Breast epithelium (tissue), 4 donors: ENCODE measurements around the gene EPPIN. TPM values are rescaled to one million over a fixed set of nuclear protein-coding genes. Genes with fewer than 3 reads are reported as not detected.
"Not testable (repeated sequence)": the region's sequence is repeated elsewhere in the genome, so short reads cannot be mapped to it uniquely, and the experiment has no call there.

Source experiments
- DNase-seq, 2 donors: peaks; one replicate each; pipeline ENCODE4 v3.0.0-alpha.2; 2019; ENCODE audit warnings: low spot score in 2 of 2
- H3K27ac ChIP-seq, 2 donors: fragments of 200-600 bp; sonication (generic) in 1 of 2; one replicate each; pipeline ENCODE4 v1.5.1; 2016 to 2019; ENCODE audit warnings: mild to moderate bottlenecking in 1 of 2
- H3K27me3 ChIP-seq, 2 donors: fragments of 200-600 bp; sonication (generic) in 1 of 2; one replicate each; pipeline versions ENCODE4 v1.5.1 to v1.6.0; 2017 to 2019; ENCODE audit warnings: control low read depth in 1 of 2, mild to moderate bottlenecking in 1 of 2
- H3K36me3 ChIP-seq: fragments of 200-600 bp; one replicate; pipeline ENCODE4 v1.5.1; 2019
- H3K4me1 ChIP-seq, 2 donors: fragments of 200-600 bp; sonication (generic); one replicate each; pipeline ENCODE4 v1.5.1; 2016 to 2019; ENCODE audit warnings: control low read depth in 1 of 2
- H3K4me3 ChIP-seq, 3 donors: fragments of 200-600 bp; sonication (generic); 1 replicate in 2 of 3; 2 replicates in 1 of 3; pipeline ENCODE4 v1.5.1; 2016 to 2019; ENCODE audit warnings: mild to moderate bottlenecking in 3 of 3, moderate library complexity in 2 of 3
- H3K9me3 ChIP-seq, 2 donors: fragments of 200-600 bp; sonication (generic) in 1 of 2; one replicate each; pipeline ENCODE4 v1.5.1; 2016 to 2019; ENCODE audit warnings: control low read depth in 1 of 2
- POLR2A ChIP-seq: fragments of 450-650 bp; IDR thresholded peaks from one replicate; pipeline ENCODE4 v1.6.1; 2016; ENCODE audit warnings: antibody characterized with exemption, mild to moderate bottlenecking, moderate library complexity
- POLR2AphosphoS5 ChIP-seq, 3 donors: sonication (generic); formaldehyde crosslinking; IDR thresholded peaks; one replicate each; pipeline ENCODE4 v1.6.1; 2017; ENCODE audit warnings: antibody characterized with exemption in 3 of 3
- intact Hi-C: fragments of 100-400 bp; cut with DNase I; formaldehyde crosslinking; loops from one replicate; pipeline ENCODE4 v1.15.1; 2023; ENCODE audit warnings: low total_unique reads
- total RNA-seq, 3 donors: library from RNA; depleted of rRNA; stranded (reverse); fragments of >200 nt; gene quantifications; one replicate each; pipeline ENCODE4 v1.1.0, GENCODE V29; 2016
- TF ChIP-seq, protein P1 (sequence below), 3 donors: fragments of 450-650 bp; IDR thresholded peaks; one replicate each; pipeline ENCODE4 v1.5.1; 2016 to 2017; ENCODE audit warnings: antibody characterized with exemption in 3 of 3, mild to moderate bottlenecking in 3 of 3, moderate library complexity in 3 of 3

EPPIN gene
- total RNA-seq, 3 donors from 2014 or later = not detected

DNA sequence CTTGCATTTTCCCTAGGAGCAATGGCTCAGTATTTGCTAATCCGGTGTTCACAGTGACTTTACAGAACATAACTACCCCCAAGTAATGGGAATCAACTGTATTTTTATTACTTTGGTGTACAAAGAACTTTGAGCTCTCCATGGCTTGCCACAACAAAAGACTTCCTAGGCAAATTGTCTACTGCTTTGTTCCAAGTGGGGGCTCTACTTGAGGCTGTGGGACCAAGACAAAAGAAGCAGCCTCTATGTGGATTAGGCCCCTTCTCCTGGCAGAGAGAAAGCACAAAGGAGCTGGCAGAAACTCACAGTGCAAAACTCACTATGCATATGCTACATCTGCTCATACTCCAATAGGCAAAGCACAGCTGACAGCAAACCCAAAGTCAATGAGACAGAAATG, 31.0 kb upstream of the EPPIN start:
- H3K4me1 ChIP-seq = no peaks in the 10 kb centered on the region
- H3K27me3 ChIP-seq = no peaks in the 10 kb centered on the region
- no peak for TF ChIP-seq POLR2AphosphoS5 (IDR thresholded peaks at IDR 0.05)
- TF ChIP-seq, protein P1, sequence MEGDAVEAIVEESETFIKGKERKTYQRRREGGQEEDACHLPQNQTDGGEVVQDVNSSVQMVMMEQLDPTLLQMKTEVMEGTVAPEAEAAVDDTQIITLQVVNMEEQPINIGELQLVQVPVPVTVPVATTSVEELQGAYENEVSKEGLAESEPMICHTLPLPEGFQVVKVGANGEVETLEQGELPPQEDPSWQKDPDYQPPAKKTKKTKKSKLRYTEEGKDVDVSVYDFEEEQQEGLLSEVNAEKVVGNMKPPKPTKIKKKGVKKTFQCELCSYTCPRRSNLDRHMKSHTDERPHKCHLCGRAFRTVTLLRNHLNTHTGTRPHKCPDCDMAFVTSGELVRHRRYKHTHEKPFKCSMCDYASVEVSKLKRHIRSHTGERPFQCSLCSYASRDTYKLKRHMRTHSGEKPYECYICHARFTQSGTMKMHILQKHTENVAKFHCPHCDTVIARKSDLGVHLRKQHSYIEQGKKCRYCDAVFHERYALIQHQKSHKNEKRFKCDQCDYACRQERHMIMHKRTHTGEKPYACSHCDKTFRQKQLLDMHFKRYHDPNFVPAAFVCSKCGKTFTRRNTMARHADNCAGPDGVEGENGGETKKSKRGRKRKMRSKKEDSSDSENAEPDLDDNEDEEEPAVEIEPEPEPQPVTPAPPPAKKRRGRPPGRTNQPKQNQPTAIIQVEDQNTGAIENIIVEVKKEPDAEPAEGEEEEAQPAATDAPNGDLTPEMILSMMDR (IDR thresholded peaks at IDR 0.05) = no peak
- no peak for TF ChIP-seq POLR2A
- H3K4me3 ChIP-seq = no peak overlapping the region
- no peaks in the 10 kb centered on the region for H3K36me3 ChIP-seq
- no peaks in the 10 kb centered on the region for H3K9me3 ChIP-seq
- intact Hi-C loops = no loop called here
- no peak for DNase-seq
- H3K27ac ChIP-seq = no peak overlapping the region

DNA sequence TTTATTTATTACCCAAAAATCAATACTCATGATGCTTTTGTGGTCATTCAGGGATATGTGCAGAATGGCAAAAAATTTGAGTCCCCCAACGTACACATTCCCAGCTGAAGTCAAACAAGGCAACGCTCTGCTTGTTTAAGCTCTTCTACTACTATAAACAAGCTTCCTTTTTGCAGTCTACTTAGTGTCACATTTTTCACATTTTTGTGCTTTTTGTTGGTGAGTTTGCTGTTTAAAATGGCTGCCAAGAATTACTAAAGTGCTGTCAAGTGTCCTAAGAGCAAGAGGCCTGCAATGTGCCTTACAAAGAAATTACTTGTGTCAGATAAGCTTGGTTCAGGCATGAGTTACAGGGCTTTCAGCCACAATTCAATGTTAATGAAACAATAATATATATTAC, 29.8 kb upstream of the EPPIN start:
- Histone ChIP-seq H3K27me3 (no peaks in the 10 kb centered on the region), H3K27ac (no peak overlapping the region), H3K9me3 (no peaks in the 10 kb centered on the region), H3K4me3 (no peak overlapping the region), H3K36me3 (no peaks in the 10 kb centered on the region), H3K4me1 (no peaks in the 10 kb centered on the region)
- no peak for DNase-seq
- intact Hi-C loops = no loop called here
- no peak for TF ChIP-seq POLR2AphosphoS5 (IDR thresholded peaks at IDR 0.05)
- TF ChIP-seq, protein P1 (IDR thresholded peaks at IDR 0.05) = no peak

DNA sequence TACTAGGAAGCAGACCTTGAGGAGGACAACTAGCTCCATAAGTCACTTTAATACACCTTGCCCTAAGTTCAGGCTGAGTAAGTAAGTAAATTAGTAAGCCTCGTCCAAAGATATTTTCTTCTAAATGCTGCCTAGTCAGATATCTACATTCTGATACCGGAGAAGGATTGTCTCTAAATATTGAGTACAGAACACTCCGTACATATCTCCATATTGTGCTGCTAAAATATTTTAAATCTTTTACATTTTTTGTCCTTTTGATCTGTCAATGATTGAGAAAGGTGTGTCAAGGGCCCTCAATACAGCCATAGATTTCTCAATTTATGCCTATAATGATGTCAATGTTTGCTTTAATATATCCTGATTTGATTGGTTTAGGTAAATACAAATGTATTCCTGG, 28.7 kb upstream of the EPPIN start:
- Histone ChIP-seq H3K9me3 (no peaks in the 10 kb centered on the region), H3K4me3 (no peak overlapping the region), H3K27me3 (no peaks in the 10 kb centered on the region), H3K27ac (no peak overlapping the region), H3K4me1 (no peaks in the 10 kb centered on the region), H3K36me3 (no peaks in the 10 kb centered on the region)
- no peak for DNase-seq
- no peak for TF ChIP-seq POLR2A
- no peak for TF ChIP-seq POLR2AphosphoS5 (IDR thresholded peaks at IDR 0.05)
- intact Hi-C loops = no loop called here

DNA sequence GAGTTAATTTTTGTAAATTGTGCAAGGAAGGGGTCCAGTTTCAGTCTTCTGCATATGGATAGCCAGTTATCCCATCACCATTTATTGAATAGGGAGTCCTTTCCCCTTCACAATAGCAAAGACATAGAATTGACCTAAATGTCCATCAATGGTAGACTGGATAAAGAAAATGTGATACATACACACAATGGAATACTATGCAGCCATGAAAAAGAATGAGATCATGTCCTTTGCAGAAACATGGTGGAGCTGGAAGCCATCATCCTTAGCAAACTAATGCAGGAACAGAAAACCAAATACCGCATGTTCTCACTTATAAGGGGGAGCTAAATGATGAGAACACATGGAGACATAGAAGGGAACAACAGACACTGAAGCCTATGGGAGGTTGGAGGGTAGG, 22.4 kb upstream of the EPPIN start:
- H3K4me3 ChIP-seq, H3K27me3 ChIP-seq, intact Hi-C loops, DNase-seq, H3K36me3 ChIP-seq, H3K4me1 ChIP-seq, H3K27ac ChIP-seq, H3K9me3 ChIP-seq: not testable (repeated sequence)

DNA sequence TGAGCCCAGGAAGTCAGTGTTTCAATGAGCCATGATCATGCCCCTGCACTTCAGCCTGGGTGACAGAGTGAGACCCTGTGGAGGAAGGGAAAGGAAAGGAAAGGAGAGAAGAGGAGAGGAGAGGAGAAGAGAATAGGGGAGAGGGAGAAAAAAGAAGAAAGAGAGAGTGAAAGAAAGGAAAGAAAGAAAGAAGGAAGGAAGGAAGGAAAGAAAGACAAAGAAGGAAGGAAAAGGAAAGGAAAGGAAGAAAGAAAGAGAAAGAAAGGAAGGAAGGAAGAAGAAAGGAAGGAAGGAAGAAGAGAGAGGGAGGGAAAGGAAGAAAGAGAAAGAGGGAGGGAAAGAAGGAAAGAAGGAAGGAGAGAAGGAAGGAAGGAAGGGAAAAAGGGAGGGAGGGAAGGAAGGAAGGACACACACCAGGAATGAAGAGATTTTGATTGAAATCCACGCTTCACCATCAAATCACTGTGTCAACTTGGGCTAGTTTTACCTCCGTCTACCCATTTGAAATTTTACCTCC, 17.6 kb upstream of the EPPIN start:
- H3K9me3 ChIP-seq = no peaks in the 10 kb centered on the region
- intact Hi-C loops = no loop called here
- H3K4me1 ChIP-seq = no peaks in the 10 kb centered on the region
- no peaks in the 10 kb centered on the region for H3K36me3 ChIP-seq
- DNase-seq = no peak
- no peak for TF ChIP-seq POLR2A
- no peak for TF ChIP-seq POLR2AphosphoS5 (IDR thresholded peaks at IDR 0.05)
- TF ChIP-seq, protein P1 (IDR thresholded peaks at IDR 0.05) = no peak
- H3K4me3 ChIP-seq = no peak overlapping the region
- H3K27ac ChIP-seq = no peak overlapping the region
- H3K27me3 ChIP-seq = peaks cover 0 to 4% of the 10 kb centered on the region in 2 donors

DNA sequence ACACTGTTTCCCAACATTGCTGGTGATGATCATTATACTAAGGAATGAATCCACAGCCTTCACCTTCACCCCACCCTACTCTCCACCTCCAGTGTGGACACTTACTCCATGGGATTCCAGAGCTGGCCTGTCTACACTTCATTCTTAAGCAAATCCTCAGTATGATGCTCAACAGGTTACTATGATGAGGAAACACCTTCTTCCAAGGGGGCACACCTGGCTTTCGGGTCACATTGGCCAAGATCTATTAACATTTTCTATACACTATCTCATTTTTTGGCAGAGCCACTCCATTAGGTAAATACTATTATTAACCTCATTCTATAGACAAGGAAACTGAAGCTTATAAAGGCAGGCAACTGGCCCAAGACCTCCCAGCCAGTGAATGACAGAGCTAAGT, 8.0 kb upstream of the EPPIN start:
- Histone ChIP-seq H3K27me3 (no peaks in the 10 kb centered on the region), H3K4me3 (no peak overlapping the region), H3K36me3 (no peaks in the 10 kb centered on the region), H3K4me1 (no peaks in the 10 kb centered on the region), H3K27ac (no peak overlapping the region), H3K9me3 (no peaks in the 10 kb centered on the region)
- intact Hi-C loops = no loop called here
- no peak for TF ChIP-seq POLR2AphosphoS5 (IDR thresholded peaks at IDR 0.05)
- TF ChIP-seq POLR2A = no peak
- TF ChIP-seq, protein P1 (IDR thresholded peaks at IDR 0.05) = no peak
- no peak for DNase-seq
